NAMALWA (cell line): ENCODE results near the gene USP24.
"Not testable (repeated sequence)": the region's sequence is repeated elsewhere in the genome, so short reads cannot be mapped to it uniquely, and the experiment has no call there.

Source experiments
- DNase-seq: peaks from one replicate; pipeline ENCODE4 v3.0.0-alpha.2; 2015; ENCODE audit warnings: low spot score

Gene USP24

GRCh38 chr1:55229726-55230125, 14.6 kb upstream of the USP24 start:
- not testable (repeated sequence) for DNase-seq

GRCh38 chr1:55225228-55225627, 10.1 kb upstream of the USP24 start:
- DNase-seq, result no peak

- no peak for DNase-seq
These were observed 9.6 kb upstream of the USP24 start for GRCh38 chr1:55224729-55225128.

GRCh38 chr1:55222152-55222551, 7.0 kb upstream of the USP24 start:
- no peak for DNase-seq

GRCh38 chr1:55217226-55217986, 2.2 kb upstream of the USP24 start:
- DNase-seq, result peak; percentile 71

- DNase-seq, result peak; percentile 15
These were observed 932 bp upstream of the USP24 start for GRCh38 chr1:55216096-55216495.

GRCh38 chr1:55214934-55215193, 300 bp downstream of the USP24 start:
- DNase-seq, result no peak

- peak; percentile 66 for DNase-seq
These were observed 791 bp downstream of the USP24 start for GRCh38 chr1:55214212-55214933.

- DNase-seq, result no peak
These were observed 1.3 kb downstream of the USP24 start for GRCh38 chr1:55213885-55214211.

GRCh38 chr1:55213151-55213884, 1.8 kb downstream of the USP24 start:
- peak; percentile 70 for DNase-seq

- peak; percentile 61 for DNase-seq
These were observed 2.6 kb downstream of the USP24 start for GRCh38 chr1:55212349-55213150.

GRCh38 chr1:55211863-55212262, 3.3 kb downstream of the USP24 start:
- DNase-seq, result peak; percentile 67

- peak; percentile 46 for DNase-seq
These were observed 4.0 kb downstream of the USP24 start for GRCh38 chr1:55210990-55211801.

GRCh38 chr1:55209247-55209646, 5.9 kb downstream of the USP24 start:
- DNase-seq, result peak; percentile 24

GRCh38 chr1:55206210-55206609, 9.0 kb downstream of the USP24 start:
- DNase-seq, result no peak

- no peak for DNase-seq
These were observed 10.2 kb downstream of the USP24 start for GRCh38 chr1:55204997-55205396.

GRCh38 chr1:55203064-55203463, 12.1 kb downstream of the USP24 start:
- no peak for DNase-seq

- no peak for DNase-seq
These were observed 14.5 kb downstream of the USP24 start for GRCh38 chr1:55200667-55201066.

- not testable (repeated sequence) for DNase-seq
These were observed 15.4 kb downstream of the USP24 start for GRCh38 chr1:55199735-55200134.

- DNase-seq, result no peak
These were observed 17.1 kb downstream of the USP24 start for GRCh38 chr1:55198044-55198443.

- no peak for DNase-seq
These were observed 18.1 kb downstream of the USP24 start for GRCh38 chr1:55197099-55197498.
